Fibroblast of skin of left quadriceps (primary cell): Measurements from ENCODE around the gene INPPL1.
A peak's percentile ranks its signal among the peaks of the same experiment; 100 is the strongest.

Source experiments
- DNase-seq, 2 experiments: peaks; one replicate each; pipeline ENCODE4 v3.0.0-alpha.2; 2013; ENCODE audit warnings: low read depth in 2 of 2

The INPPL1 gene

DNA sequence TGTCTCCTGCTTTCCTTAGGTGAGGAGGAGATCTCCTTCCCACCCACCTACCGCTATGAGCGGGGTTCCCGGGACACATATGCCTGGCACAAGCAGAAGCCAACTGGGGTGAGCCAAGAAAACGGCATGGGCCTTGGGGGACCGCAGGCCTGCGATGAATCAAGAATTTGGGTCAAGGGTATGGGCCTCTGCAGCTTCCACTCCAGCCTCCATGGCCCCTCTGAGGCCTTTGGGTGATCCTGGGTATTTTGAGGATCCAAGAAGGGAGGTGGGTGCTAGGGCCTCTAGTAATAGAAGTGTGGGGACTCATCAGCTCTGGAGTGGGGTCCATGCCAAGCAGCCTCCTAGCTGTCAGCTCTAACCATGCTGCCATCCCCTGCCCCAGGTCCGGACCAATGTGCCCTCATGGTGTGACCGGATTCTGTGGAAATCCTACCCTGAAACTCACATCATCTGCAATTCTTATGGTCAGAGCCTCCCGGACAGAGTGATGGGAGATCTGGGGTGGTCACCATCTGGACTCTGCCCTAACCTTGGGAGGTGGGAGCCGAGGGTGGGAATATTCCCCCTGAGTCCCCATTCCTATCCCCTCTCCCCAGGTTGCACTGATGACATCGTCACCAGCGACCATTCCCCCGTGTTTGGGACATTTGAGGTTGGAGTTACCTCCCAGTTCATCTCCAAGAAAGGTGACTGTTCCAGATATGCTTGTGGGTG is 8.6 kb downstream of the INPPL1 start:
- DNase-seq, result no peak

DNA sequence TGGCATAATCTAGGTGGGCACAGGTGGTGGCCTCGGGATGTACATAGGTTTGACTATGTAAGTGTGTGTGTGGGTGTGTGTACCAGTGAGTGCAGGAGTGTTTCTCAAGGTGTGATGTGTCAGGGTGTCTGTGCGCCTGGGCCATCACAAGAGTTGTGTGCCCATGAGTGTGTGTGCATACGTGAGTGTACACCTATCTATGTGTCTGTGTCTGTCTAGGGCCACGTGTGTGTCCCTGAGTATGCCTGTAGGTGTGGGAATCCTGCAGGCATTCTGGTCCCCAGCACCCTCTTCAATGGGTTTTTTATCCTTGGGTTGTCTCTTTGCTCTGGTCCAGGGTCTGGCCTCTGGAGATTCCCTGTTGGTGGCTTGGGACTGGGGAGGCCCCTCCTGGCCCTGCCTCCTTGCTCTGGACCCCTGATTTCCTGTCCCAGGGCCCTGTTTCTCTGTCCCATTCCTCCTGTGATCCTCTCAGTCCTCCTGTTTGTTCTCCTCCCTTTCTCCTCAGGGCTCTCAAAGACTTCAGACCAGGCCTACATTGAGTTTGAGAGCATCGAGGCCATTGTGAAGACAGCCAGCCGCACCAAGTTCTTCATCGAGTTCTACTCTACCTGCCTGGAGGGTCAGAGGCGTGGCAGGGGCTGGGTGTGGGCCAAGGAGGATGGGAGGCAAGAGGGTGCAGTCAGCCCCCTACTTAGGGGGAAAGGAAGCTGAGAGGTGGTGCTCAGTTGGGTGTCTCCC is 9.4 kb downstream of the INPPL1 start:
- no peak for DNase-seq

DNA sequence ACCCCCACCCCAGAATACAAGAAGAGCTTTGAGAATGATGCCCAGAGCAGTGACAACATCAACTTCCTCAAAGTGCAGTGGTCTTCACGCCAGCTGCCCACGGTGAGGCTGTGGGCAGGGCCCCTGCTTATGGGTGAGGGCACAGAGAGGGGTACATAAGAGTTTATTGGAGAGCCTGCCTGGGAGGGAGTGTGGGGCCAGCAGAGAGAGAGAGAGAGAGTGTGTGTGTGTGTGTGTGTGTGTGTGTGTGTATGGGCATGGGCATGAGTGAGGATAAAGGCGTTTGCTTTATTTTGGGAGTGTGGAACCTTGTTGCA is 9.9 kb downstream of the INPPL1 start:
- no peak for DNase-seq

- DNase-seq, result no peak
Observed at GRCh38 chr11:72234920-72235319, 10.4 kb downstream of the INPPL1 start.

DNA sequence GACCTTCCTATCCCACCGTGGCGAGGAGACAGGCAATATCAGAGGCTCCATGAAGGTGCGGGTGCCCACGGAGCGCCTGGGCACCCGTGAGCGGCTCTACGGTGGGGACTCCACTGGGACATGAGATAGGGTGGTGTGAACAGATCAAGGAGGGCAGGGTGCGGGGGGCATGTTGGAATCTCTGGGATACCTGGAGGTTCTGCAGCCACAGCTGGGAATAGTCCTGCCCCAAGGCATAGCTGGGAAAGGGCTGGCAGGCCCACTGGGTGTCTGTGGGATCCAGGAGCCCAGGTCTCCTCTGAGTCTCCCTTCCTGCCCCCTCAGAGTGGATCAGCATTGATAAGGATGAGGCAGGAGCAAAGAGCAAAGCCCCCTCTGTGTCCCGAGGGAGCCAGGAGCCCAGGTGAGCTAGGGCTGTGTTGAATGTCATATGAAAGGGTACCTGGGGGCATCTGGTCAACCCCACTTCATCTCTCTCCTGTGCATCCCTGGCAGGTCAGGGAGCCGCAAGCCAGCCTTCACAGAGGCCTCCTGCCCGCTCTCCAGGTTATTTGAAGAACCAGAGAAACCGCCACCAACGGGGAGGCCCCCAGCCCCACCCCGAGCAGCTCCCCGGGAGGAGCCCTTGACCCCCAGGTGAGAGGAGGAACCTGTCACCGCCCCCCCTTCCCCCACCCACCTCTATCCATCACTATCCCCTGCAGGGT is 10.9 kb downstream of the INPPL1 start:
- DNase-seq, result no peak

DNA sequence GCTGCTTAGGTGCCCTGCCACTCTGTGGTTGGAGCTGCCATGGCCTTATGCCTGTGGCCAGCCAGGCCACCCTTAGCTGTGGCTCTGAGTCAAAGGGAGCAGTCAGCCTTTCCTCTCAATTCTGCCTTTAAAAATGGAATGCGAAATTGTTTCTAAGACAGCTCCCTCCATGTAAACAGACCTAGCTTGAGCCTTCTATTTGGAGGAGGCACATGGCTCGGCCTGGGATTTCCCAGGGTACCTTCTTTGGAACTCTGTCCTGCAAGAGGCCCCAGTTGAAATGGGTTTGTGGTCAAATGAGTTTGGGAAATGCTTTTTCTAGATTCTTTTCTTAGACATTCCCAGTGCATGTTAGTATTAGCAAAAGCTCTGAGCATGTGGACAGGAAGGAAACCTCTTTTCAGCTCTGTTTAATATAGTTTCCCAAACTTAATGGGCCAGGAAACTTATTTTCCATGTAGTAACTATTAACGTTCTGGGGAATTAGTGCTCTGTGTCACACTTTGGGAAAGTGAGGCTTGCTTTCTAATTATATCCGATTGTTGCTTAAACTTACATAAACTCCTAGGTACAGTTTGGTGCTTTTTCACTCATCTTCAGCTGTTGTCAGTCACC is 11.6 kb downstream of the INPPL1 start:
- DNase-seq, result no peak

DNA sequence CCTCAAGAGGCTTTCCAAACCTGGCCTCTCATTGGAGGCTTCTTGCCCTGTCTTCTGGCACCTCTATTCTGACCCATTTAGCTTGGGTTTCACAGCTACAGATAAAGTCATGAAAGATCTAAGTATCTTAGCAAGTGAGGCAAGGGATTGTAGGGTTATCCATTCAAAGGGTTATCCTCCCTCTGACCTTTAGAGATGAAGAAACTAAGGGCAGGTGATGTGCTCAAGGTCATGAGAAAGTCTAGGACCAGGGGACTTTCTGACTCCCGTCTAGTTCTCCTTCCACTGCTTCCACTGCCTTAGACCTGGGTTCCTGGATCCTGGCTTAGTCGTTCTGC is 12.2 kb downstream of the INPPL1 start:
- no peak for DNase-seq

GRCh38 chr11:72237112-72237931 is 12.8 kb downstream of the INPPL1 start:
- no peak for DNase-seq

GRCh38 chr11:72238040-72238450 is 13.5 kb downstream of the INPPL1 start:
- peak; percentile 20 to 24 for DNase-seq

- no peak for DNase-seq
Observed at GRCh38 chr11:72238492-72239312, 14.1 kb downstream of the INPPL1 start.

DNA sequence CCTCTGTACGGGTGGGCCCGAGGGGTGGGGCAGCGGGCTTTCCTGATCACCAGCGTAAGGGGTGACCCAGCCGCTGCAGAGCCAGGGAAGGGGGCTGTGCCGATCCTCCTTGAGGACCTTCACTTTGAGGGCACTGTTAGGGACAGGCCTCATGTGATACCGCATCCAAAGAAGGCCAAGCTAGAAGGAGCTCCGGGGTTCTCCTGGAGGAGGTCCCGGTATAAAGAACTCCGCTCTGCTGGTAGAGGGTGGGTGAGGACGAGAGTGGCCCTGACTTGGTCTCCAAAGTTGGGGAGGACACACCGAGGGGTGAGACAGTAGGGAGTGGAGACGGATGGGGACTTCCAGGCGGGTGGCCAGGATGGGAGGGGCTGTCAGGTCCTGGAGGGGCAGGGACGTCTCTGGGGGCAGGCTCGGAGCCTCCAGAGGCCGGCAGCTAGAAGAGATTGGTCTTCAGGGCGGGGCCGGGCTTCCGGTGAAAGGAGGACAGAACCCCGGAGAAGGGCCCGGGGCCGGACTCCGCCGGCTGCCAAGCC is 14.8 kb downstream of the INPPL1 start:
- DNase-seq, result no peak

GRCh38 chr11:72239849-72240460 is 15.4 kb downstream of the INPPL1 start:
- DNase-seq, result no peak

GRCh38 chr11:72240461-72241290 is 16.1 kb downstream of the INPPL1 start:
- no peak for DNase-seq

- no peak for DNase-seq
Observed at GRCh38 chr11:72241291-72241781, 16.8 kb downstream of the INPPL1 start.

DNA sequence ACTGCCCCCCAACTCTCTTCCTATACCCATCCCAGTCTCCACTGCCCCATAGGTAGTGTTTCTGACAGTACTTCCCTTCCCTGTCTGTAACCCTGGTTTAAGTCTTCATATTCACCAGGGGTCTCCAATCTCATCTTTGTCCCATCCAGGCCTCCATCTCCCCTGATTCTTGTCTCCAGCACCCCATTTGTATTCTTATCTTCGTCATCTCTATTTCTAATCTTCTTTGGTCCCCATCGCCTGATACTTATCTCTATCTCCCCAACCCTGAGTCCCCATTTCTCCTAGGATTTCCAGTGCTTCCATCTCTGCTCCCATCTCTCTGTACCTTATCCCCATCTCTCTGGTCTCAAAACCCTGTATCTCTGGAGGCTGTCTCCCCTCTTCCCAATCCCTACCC is 17.6 kb downstream of the INPPL1 start:
- DNase-seq, result no peak

GRCh38 chr11:72243173-72244059 is 18.8 kb downstream of the INPPL1 start:
- no peak for DNase-seq

DNA sequence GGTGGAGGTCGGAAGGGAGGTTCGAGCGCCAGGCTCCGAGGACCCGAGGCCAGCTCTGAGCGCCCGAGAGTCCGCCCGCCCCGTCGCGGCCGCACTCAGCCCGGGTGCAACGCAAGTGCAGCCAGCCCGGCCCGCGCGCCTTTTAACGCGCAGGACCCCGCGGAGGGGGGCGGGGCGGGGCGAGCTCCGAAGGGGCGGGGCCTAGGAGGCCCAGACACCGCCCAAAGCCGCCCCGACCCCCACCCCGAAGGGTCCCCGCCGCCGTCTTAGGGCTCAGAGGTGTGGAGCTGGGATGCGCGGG is 19.4 kb downstream of the INPPL1 start, which contains the start of gene PHOX2A:
Gene PHOX2A (minus strand): TSS at position 117 of the 301 bp plus-strand sequence. CDS start 172 bp downstream, outside the sequence.
- DNase-seq, result no peak
